A549 (cell line): ENCODE data around the gene ELFN1. TPM values are rescaled to one million over a fixed set of nuclear protein-coding genes. Genes with fewer than 3 reads are reported as not detected.

Experiments used
- ATAC-seq, 2 experiments: fragments of 200-7000 bp in 1 of 2; fragments of >200 bp in 1 of 2; cut with Nextera tagmentation in 1 of 2; cut with Tn5 transposase in 1 of 2; 3 replicates each; pipeline versions ENCODE4 v1.8.0 to v1.9.1; 2018 to 2020; ENCODE audit warnings: mild to moderate bottlenecking in 1 of 2, moderate library complexity in 1 of 2
- CTCF ChIA-PET: fragments of 300-600 bp; sonication (Branson Sonifier 250); formaldehyde crosslinking; extraction: SDS; loops from one replicate; lab custom pipeline; 2021; ENCODE audit warnings: antibody characterized with exemption, inconsistent platforms; lab: Yijun Ruan, JAX
- POLR2A ChIA-PET: fragments of 350-600 bp; formaldehyde crosslinking; extraction: SDS; loops from one replicate; lab custom pipeline; 2021; ENCODE audit warnings: antibody characterized with exemption, inconsistent platforms; lab: Yijun Ruan, JAX
- DNase-seq, 2 experiments: peaks; one replicate each; pipeline versions ENCODE4 v3.0.0 to v3.0.0-alpha.2; 2011 to 2016; ENCODE audit warnings: low read depth in 1 of 2, low spot score in 1 of 2
- FAIRE-seq: peaks from 2 replicates; lab custom pipeline; 2011; peaks lifted over from hg19 to GRCh38; lab: Jason Lieb, UNC
- H3K27ac ChIP-seq, 2 experiments: fragments of >200 bp; sonication (Bioruptor Twin); formaldehyde crosslinking; 3 replicates each; pipeline ENCODE4 v1.5.1; 2016 to 2017
- H3K4me1 ChIP-seq: fragments of >200 bp; sonication (Bioruptor Twin); formaldehyde crosslinking; 3 replicates; pipeline ENCODE4 v1.6.1; 2016
- H3K4me2 ChIP-seq: fragments of >200 bp; sonication (Bioruptor Twin); formaldehyde crosslinking; 3 replicates; pipeline ENCODE4 v1.6.1; 2016
- H3K4me3 ChIP-seq: fragments of >200 bp; sonication (Bioruptor Twin); formaldehyde crosslinking; 3 replicates; pipeline ENCODE4 v1.5.1; 2016
- H3K9me3 ChIP-seq: fragments of >200 bp; sonication (Bioruptor Twin); formaldehyde crosslinking; 3 replicates; pipeline ENCODE4 v1.6.1; 2016
- BHLHE40 ChIP-seq: IDR thresholded peaks from 2 replicates; pipeline ENCODE4 v1.6.1; 2012; ENCODE audit warnings: low read depth, low read length, inconsistent platforms
- CBX8 ChIP-seq: fragments of 200-600 bp; sonication (generic); IDR thresholded peaks from 2 replicates; pipeline ENCODE4 v1.6.1; 2016
- EHF ChIP-seq: fragments of 250-450 bp; sonication (Bioruptor Pico); IDR thresholded peaks from 2 replicates; pipeline ENCODE4 v1.5.0; 2020; ENCODE audit warnings: mild to moderate bottlenecking
- GATA3 ChIP-seq: IDR thresholded peaks from 2 replicates; pipeline ENCODE4 v1.6.1; 2012; ENCODE audit warnings: borderline replicate concordance
- HOXA7 ChIP-seq: fragments of 250-450 bp; sonication (Bioruptor Pico); IDR thresholded peaks from 2 replicates; pipeline ENCODE4 v1.5.0; 2020; ENCODE audit warnings: mild to moderate bottlenecking, moderate library complexity
- HOXB13 ChIP-seq: fragments of 250-450 bp; sonication (Bioruptor Pico); IDR thresholded peaks from 2 replicates; pipeline ENCODE4 v1.5.0; 2020; ENCODE audit warnings: low read depth, mild to moderate bottlenecking, moderate library complexity
- JUN ChIP-seq, 2 experiments: fragments of >200 bp; sonication (Bioruptor Twin); formaldehyde crosslinking; IDR thresholded peaks; 2 replicates in 1 of 2; 3 replicates in 1 of 2; pipeline ENCODE4 v1.6.1; 2016 to 2017
- KDM5A ChIP-seq: fragments of 200-600 bp; sonication (generic); IDR thresholded peaks from 2 replicates; pipeline ENCODE4 v1.6.1; 2016; ENCODE audit warnings: antibody characterized with exemption, mild to moderate bottlenecking
- MAFK ChIP-seq: fragments of 450-650 bp; IDR thresholded peaks from 2 replicates; pipeline ENCODE4 v1.6.1; 2014; ENCODE audit not compliant: partially characterized antibody
- MAZ ChIP-seq: fragments of 150-350 bp; IDR thresholded peaks from 2 replicates; pipeline ENCODE4 v1.6.1; 2014; ENCODE audit warnings: antibody characterized with exemption, low read depth, low read length, borderline replicate concordance
- NFE2L2 ChIP-seq: fragments of 150-350 bp; conservative IDR thresholded peaks from 2 replicates; pipeline ENCODE4 v1.6.1; 2014; ENCODE audit warnings: low read length
- POLR2AphosphoS2 ChIP-seq: conservative IDR thresholded peaks from 2 replicates; pipeline ENCODE4 v1.6.1; 2012; ENCODE audit warnings: low read length, improper control_type of control experiment, inconsistent platforms
- RAD21 ChIP-seq, 2 experiments: fragments of >200 bp in 1 of 2; sonication (Bioruptor Twin) in 1 of 2; formaldehyde crosslinking in 1 of 2; IDR thresholded peaks in 1 of 2; conservative IDR thresholded peaks in 1 of 2; 2 replicates in 1 of 2; 3 replicates in 1 of 2; pipeline ENCODE4 v1.6.1; 2012 to 2018; ENCODE audit warnings: inconsistent platforms in 1 of 2
- RFX5 ChIP-seq: fragments of 450-650 bp; IDR thresholded peaks from 2 replicates; pipeline ENCODE4 v1.7.1; 2014; ENCODE audit warnings: antibody characterized with exemption, mild to moderate bottlenecking, moderate library complexity
- RNF2 ChIP-seq: fragments of 200-600 bp; sonication (generic); IDR thresholded peaks from 2 replicates; pipeline ENCODE4 v1.6.1; 2016; ENCODE audit warnings: low read depth, mild to moderate bottlenecking, antibody characterized with exemption, moderate library complexity, borderline replicate concordance
- TP53 ChIP-seq: fragments of 250-450 bp; sonication (Bioruptor Pico); IDR thresholded peaks from 2 replicates; pipeline ENCODE4 v1.5.0; 2021; ENCODE audit warnings: mild to moderate bottlenecking, moderate library complexity
- ZC3H11A ChIP-seq: fragments of 450-650 bp; IDR thresholded peaks from 2 replicates; pipeline ENCODE4 v1.6.1; 2014; ENCODE audit warnings: antibody characterized with exemption, mild to moderate bottlenecking
- ZFP36 ChIP-seq: fragments of 450-650 bp; IDR thresholded peaks from 2 replicates; pipeline ENCODE4 v1.6.1; 2014; ENCODE audit warnings: borderline replicate concordance; ENCODE audit not compliant: partially characterized antibody
- WGBS: methylation state at CpG from one replicate; pipeline ENCODE4 v1.1.6; 2017; ENCODE audit errors: missing lambda C conversion rate; 5-methylcytosine and 5-hydroxymethylcytosine counted together
- polyA plus RNA-seq, 4 experiments: library from polyadenylated mRNA; depleted of rRNA in 3 of 4; stranded (reverse); fragments of >200 nt; fragmentation: RNase III in 1 of 4; extraction: RNeasy Plus Mini Kit Qiagen cat#74134 plus additional on column Dnase treatment in 1 of 4; gene quantifications; 2 replicates in 3 of 4; 3 replicates in 1 of 4; pipeline ENCODE4 v1.2.3, GENCODE V29; 2011 to 2017
- TF ChIP-seq, protein P1 (sequence below): fragments of 200-600 bp; sonication (generic); IDR thresholded peaks from 2 replicates; pipeline ENCODE4 v1.6.1; 2016; ENCODE audit warnings: antibody characterized with exemption, mild to moderate bottlenecking, moderate library complexity
- TF ChIP-seq, protein P2 (sequence below): IDR thresholded peaks from 2 replicates; pipeline ENCODE4 v1.6.1; 2012; ENCODE audit warnings: low read depth, borderline replicate concordance
- TF ChIP-seq, protein P3 (sequence below): IDR thresholded peaks from 2 replicates; pipeline ENCODE4 v1.6.1; 2012
- TF ChIP-seq, protein P4 (sequence below): fragments of 250-450 bp; sonication (Bioruptor Pico); IDR thresholded peaks from 2 replicates; pipeline ENCODE4 v1.5.0; 2021; ENCODE audit warnings: mild to moderate bottlenecking, moderate library complexity, borderline replicate concordance
- TF ChIP-seq, protein P5 (sequence below): IDR thresholded peaks from 2 replicates; pipeline ENCODE4 v1.6.1; 2012
- TF ChIP-seq, protein P6 (sequence below): fragments of >200 bp; sonication (Bioruptor Twin); formaldehyde crosslinking; IDR thresholded peaks from 3 replicates; pipeline ENCODE4 v1.5.1; 2016

ELFN1 gene
- polyA plus RNA-seq, 2 of the 4 experiments (the other 2 are of a cell fraction), result 0.08 to 0.10 TPM

DNA sequence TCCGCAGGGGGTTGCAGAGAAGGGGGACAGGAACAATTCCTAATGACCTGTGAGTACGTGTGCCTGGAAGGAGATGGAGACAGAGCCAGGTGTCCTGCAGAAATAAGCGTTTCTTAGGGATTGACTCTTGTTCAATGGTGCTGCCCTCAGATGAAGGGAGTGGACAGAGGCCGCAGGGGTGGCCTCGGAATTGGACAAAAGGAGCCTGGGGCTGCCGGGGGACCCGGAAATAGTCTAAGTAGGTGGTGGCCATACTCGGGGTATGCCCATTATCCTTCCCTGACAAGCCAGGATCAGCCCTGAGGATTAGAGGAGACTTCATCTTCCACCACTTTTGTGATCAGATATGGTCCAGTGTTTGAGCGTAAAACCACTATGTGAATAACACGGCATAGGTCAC is 39.2 kb downstream of the ELFN1 start:
- Histone ChIP-seq H3K27ac (no peak overlapping the region), H3K4me1 (no peaks in the 10 kb centered on the region), H3K4me3 (no peak overlapping the region), H3K4me2 (no peak overlapping the region), H3K9me3 (peaks cover 16% of the 10 kb centered on the region)
- WGBS, result 64% methylated on average over 10 of the region's 10 CpGs
- ATAC-seq, result no peak
- DNase-seq, result no peak
- CTCF ChIA-PET, result interaction anchor here (0.7 to 1.0 kb wide), 5 partner anchors 15 to 130 kb away, joined by 3 to 5 read pairs (median 3); no protein-coding TSS in a partner anchor
- TF ChIP-seq RFX5 (no peak), BHLHE40 (no peak), EHF (no peak), NFE2L2 (no peak), GATA3 (no peak), MAZ (no peak), RNF2 (no peak), KDM5A (no peak), TP53 (CRISPR knock-in tag) (no peak), JUN (IDR thresholded peaks at IDR 0.05) (no peak), ZFP36 (no peak), ZC3H11A (no peak), RAD21 (conservative IDR thresholded peaks at IDR 0.05 in 1 of 2, IDR thresholded peaks at IDR 0.05 in 1 of 2) (no peak), HOXA7 (CRISPR knock-in tag) (no peak)
- TF ChIP-seq, protein P1, sequence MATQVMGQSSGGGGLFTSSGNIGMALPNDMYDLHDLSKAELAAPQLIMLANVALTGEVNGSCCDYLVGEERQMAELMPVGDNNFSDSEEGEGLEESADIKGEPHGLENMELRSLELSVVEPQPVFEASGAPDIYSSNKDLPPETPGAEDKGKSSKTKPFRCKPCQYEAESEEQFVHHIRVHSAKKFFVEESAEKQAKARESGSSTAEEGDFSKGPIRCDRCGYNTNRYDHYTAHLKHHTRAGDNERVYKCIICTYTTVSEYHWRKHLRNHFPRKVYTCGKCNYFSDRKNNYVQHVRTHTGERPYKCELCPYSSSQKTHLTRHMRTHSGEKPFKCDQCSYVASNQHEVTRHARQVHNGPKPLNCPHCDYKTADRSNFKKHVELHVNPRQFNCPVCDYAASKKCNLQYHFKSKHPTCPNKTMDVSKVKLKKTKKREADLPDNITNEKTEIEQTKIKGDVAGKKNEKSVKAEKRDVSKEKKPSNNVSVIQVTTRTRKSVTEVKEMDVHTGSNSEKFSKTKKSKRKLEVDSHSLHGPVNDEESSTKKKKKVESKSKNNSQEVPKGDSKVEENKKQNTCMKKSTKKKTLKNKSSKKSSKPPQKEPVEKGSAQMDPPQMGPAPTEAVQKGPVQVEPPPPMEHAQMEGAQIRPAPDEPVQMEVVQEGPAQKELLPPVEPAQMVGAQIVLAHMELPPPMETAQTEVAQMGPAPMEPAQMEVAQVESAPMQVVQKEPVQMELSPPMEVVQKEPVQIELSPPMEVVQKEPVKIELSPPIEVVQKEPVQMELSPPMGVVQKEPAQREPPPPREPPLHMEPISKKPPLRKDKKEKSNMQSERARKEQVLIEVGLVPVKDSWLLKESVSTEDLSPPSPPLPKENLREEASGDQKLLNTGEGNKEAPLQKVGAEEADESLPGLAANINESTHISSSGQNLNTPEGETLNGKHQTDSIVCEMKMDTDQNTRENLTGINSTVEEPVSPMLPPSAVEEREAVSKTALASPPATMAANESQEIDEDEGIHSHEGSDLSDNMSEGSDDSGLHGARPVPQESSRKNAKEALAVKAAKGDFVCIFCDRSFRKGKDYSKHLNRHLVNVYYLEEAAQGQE, result no peak
- TF ChIP-seq, protein P2, sequence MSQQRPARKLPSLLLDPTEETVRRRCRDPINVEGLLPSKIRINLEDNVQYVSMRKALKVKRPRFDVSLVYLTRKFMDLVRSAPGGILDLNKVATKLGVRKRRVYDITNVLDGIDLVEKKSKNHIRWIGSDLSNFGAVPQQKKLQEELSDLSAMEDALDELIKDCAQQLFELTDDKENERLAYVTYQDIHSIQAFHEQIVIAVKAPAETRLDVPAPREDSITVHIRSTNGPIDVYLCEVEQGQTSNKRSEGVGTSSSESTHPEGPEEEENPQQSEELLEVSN, result no peak
- TF ChIP-seq, protein P3, sequence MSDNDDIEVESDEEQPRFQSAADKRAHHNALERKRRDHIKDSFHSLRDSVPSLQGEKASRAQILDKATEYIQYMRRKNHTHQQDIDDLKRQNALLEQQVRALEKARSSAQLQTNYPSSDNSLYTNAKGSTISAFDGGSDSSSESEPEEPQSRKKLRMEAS, result no peak
- TF ChIP-seq, protein P4, sequence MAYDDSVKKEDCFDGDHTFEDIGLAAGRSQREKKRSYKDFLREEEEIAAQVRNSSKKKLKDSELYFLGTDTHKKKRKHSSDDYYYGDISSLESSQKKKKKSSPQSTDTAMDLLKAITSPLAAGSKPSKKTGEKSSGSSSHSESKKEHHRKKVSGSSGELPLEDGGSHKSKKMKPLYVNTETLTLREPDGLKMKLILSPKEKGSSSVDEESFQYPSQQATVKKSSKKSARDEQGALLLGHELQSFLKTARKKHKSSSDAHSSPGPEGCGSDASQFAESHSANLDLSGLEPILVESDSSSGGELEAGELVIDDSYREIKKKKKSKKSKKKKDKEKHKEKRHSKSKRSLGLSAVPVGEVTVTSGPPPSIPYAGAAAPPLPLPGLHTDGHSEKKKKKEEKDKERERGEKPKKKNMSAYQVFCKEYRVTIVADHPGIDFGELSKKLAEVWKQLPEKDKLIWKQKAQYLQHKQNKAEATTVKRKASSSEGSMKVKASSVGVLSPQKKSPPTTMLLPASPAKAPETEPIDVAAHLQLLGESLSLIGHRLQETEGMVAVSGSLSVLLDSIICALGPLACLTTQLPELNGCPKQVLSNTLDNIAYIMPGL, result no peak
- TF ChIP-seq, protein P5, sequence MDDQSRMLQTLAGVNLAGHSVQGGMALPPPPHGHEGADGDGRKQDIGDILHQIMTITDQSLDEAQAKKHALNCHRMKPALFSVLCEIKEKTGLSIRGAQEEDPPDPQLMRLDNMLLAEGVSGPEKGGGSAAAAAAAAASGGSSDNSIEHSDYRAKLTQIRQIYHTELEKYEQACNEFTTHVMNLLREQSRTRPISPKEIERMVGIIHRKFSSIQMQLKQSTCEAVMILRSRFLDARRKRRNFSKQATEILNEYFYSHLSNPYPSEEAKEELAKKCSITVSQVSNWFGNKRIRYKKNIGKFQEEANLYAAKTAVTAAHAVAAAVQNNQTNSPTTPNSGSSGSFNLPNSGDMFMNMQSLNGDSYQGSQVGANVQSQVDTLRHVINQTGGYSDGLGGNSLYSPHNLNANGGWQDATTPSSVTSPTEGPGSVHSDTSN, result no peak
- FAIRE-seq, result no peak
- POLR2A ChIA-PET, result no interaction called here

DNA sequence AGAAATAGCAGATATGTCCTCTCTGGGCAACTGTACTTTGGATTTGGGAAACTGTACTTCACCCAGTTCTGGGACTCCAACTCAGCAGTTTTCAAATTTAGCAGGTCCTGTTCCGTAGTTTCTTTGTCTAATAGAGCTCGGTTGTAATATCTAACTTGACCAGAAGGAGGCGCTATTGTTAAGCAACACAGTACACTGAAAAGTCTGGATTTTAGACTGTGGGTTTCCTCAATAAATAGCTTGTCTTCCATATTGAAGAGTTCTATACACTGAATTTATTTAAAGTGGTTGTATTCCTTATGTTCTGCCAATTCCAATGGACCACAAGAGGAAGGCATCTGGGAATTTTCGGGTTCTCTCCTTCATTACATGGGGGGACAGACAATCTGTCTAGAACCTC is 39.8 kb downstream of the ELFN1 start:
- ChIA-PET CTCF (interaction anchor here (0.7 to 1.0 kb wide), 5 partner anchors 14 to 131 kb away, joined by 3 to 5 read pairs (median 3); no protein-coding TSS in a partner anchor), POLR2A (no interaction called here)
- no peak for FAIRE-seq
- peaks cover 16% of the 10 kb centered on the region for H3K9me3 ChIP-seq
- 29% methylated on average over 4 of the region's 4 CpGs for WGBS
- DNase-seq, result peak in 1 of 2 experiments; percentile 45
- no peak overlapping the region for H3K4me3 ChIP-seq
- TF ChIP-seq MAFK (no peak), ZC3H11A (no peak), CBX8 (no peak), GATA3 (no peak), POLR2AphosphoS2 (no peak), JUN (IDR thresholded peaks at IDR 0.05) (no peak), HOXB13 (CRISPR knock-in tag) (no peak)
- TF ChIP-seq, protein P6, sequence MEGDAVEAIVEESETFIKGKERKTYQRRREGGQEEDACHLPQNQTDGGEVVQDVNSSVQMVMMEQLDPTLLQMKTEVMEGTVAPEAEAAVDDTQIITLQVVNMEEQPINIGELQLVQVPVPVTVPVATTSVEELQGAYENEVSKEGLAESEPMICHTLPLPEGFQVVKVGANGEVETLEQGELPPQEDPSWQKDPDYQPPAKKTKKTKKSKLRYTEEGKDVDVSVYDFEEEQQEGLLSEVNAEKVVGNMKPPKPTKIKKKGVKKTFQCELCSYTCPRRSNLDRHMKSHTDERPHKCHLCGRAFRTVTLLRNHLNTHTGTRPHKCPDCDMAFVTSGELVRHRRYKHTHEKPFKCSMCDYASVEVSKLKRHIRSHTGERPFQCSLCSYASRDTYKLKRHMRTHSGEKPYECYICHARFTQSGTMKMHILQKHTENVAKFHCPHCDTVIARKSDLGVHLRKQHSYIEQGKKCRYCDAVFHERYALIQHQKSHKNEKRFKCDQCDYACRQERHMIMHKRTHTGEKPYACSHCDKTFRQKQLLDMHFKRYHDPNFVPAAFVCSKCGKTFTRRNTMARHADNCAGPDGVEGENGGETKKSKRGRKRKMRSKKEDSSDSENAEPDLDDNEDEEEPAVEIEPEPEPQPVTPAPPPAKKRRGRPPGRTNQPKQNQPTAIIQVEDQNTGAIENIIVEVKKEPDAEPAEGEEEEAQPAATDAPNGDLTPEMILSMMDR, result peak; percentile 15; the same call in 1 of the 3 replicates
- H3K4me1 ChIP-seq, result no peaks in the 10 kb centered on the region
- no peak for ATAC-seq
- no peak overlapping the region for H3K4me2 ChIP-seq
- H3K27ac ChIP-seq, result no peak overlapping the region
